ENCODE measurements around the gene KIF27.
A peak's percentile ranks its signal among the peaks of the same experiment; 100 is the strongest.
"Not testable (repeated sequence)": the region's sequence is repeated elsewhere in the genome, so short reads cannot be mapped to it uniquely, and the experiment has no call there.

The KIF27 gene

GRCh38 chr9:83906144-83906543, 15.1 kb downstream of the KIF27 start:
- no peak for TF ChIP-seq CTCF (IDR thresholded peaks at IDR 0.05)
- H3K27ac ChIP-seq = no peak overlapping the region
- DNase-seq (ENCODE audit: low spot score) = no peak
- H3K4me3 ChIP-seq = no peak overlapping the region

GRCh38 chr9:83900615-83901014, 20.6 kb downstream of the KIF27 start:
- not testable (repeated sequence) for DNase-seq (ENCODE audit: low spot score); H3K4me3 ChIP-seq; H3K27ac ChIP-seq

- not testable (repeated sequence) for H3K4me3 ChIP-seq; DNase-seq (ENCODE audit: low spot score); H3K27ac ChIP-seq
These were observed 26.9 kb downstream of the KIF27 start for GRCh38 chr9:83894301-83894700.

- H3K4me3 ChIP-seq; DNase-seq (ENCODE audit: low spot score); H3K27ac ChIP-seq: not testable (repeated sequence)
These were observed 34.7 kb downstream of the KIF27 start for GRCh38 chr9:83886498-83886897.

GRCh38 chr9:83885559-83886240, 35.5 kb downstream of the KIF27 start:
- DNase-seq (ENCODE audit: low spot score); H3K4me3 ChIP-seq; H3K27ac ChIP-seq: not testable (repeated sequence)

GRCh38 chr9:83881687-83882408, 39.4 kb downstream of the KIF27 start:
- H3K27ac ChIP-seq; H3K4me3 ChIP-seq; DNase-seq (ENCODE audit: low spot score): not testable (repeated sequence)

DNA sequence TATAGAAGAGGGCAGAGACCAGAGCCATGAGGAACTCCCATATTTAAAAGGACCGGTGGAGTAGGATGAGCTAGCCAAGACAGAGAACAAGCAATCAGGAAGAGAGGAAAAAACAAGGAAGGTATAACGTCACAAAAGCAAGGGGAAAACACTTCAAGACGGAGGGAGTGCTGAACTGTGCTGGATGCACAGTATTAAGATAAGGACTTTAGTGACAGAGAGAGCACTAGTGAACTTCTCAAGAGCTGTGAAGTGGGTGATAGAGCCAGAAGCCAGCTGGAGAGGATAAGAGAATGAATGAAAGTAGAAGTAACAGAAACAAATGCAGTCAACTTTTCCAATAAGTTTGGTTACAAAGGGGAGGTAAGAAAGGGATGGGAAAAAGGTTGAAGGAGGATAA, 45.7 kb downstream of the KIF27 start:
- not testable (repeated sequence) for H3K27ac ChIP-seq; DNase-seq (ENCODE audit: low spot score); H3K4me3 ChIP-seq

DNA sequence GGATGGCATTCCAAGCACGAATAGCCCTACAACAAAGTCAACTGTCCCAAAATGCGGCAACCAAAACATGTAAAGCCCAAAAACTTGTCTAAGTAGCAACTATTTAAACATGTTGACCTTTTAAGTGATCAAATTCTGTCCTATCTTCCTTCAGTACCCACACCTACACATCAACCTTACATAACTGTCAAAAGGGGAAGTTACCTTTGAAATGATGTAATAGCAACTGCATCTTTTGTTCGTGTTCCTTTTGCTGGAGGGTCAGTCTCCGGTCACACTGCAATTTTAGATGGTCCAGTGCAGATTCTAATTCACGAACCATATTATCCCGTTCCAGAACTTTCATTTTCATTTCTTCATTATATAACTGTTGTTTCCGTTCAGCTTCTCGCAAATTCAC, 71.3 kb downstream of the KIF27 start:
- not testable (repeated sequence) for DNase-seq (ENCODE audit: low spot score); H3K4me3 ChIP-seq; H3K27ac ChIP-seq

DNA sequence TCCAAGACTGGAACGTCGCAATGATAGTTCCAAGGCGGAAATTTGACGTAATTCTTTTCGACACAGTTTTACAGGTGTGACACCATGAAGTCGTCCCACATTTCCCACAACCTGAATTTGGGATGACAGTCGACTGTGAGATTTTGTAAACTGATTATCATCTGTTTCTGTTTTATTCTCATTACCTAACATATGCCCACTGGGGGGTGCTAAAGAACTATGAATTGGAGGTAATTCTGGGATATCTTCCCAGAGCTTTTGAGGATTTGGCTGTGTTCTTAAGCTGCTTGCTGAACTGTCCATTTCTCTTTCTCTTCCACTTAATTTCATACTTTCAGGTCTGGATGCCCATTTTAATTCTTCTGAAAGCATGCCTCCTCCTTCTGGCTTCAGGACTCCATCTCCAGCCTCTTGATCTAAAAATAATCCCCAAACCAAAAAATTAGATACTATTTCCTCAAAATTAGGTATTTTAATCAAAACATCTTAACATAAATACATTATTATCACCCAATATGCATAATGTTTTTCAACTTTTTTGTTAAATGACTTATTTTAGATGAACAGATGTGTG, 84.1 kb downstream of the KIF27 start:
- not testable (repeated sequence) for DNase-seq (ENCODE audit: low spot score); H3K4me3 ChIP-seq; H3K27ac ChIP-seq

DNA sequence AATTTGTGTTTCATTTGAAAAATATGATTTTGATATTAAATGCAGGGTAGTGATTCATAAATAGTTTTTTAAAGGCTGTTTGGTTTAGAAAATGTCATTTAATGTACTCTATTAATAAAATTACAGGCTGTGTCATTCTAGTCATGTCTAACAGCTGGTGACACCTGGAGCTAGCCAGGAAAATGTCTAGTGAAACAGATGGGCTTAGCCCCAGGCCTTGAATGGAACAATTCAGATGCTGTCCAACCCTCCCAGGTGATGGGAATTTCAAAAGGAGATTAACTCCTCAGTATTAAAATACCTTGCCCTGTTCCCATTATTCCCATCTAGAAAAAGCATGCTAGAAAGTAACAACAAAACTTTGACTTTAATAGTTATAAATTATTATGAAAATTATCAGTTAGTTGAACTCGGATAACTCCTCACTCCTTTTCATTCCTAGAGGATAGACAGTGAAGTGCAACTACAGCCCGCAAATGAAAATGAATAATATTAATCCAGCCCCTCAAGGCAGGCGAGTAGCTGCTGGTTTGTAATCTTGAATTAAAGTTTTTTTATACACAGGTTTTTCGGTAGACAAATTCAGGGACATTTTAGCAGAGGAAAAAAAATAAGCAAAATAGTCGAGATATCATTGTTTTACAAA, 90.7 kb downstream of the KIF27 start:
- not testable (repeated sequence) for DNase-seq (ENCODE audit: low spot score); H3K4me3 ChIP-seq; H3K27ac ChIP-seq

- not testable (repeated sequence) for DNase-seq (ENCODE audit: low spot score); H3K27ac ChIP-seq; H3K4me3 ChIP-seq
These were observed 96.1 kb downstream of the KIF27 start for GRCh38 chr9:83824986-83825623.

DNA sequence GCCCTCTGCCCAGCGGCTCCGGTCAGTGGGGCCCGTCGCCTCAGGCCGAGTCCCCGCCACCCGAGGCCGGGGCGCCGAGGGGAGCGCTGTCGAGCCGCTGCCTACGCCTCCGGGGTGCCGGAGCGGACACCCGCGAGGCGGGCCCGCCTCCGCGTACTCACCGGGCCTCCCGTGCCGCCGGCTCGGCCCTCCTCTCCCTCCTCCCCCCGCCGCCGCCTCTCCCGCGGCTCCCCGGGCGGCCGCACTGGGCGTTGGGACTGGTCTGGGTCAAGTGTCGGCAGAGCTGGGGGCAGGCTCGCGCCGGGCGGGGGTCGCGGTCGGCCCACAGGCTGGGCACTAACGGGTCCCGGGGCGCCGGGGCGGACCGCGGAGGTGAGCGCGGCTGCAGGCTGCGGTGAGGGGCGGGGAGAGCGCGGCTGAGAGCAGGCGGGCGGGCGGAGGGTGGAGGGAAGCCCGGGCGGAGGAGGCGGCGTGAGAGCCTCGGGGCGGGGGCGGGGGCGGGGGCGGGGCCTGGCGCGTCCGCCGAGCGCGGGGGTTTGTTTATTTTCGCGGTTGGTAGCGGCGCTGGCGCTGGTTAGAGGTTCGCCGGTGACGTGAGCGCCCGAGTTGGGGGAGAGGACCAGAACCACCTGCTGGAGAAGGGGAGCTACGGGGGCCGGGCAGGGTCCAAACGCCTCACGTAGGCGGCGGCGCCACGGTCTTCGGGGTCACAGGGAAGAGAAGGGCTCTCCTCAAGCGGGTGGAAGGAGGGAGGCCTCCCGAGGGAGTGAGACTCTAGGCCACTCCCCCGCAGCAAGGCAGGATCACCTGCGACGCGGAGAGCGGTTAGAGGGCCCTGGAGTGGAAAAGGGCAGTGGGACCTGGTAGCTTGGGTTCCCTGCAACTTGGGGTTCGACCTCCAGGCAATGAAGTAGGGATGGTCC, 103.6 kb downstream of the KIF27 start, which contains the start of gene GKAP1:
TSS of gene GKAP1 (minus strand) at position 414 of the 923 bp plus-strand sequence. CDS start 11,252 bp downstream, outside the sequence.
- peak within 1 kb of the TSS; percentile 86 for H3K4me3 ChIP-seq
- peak; percentile 83 for DNase-seq (ENCODE audit: low spot score)
- peak within 1 kb of the TSS; percentile 82 to 92 for H3K27ac ChIP-seq

DNA sequence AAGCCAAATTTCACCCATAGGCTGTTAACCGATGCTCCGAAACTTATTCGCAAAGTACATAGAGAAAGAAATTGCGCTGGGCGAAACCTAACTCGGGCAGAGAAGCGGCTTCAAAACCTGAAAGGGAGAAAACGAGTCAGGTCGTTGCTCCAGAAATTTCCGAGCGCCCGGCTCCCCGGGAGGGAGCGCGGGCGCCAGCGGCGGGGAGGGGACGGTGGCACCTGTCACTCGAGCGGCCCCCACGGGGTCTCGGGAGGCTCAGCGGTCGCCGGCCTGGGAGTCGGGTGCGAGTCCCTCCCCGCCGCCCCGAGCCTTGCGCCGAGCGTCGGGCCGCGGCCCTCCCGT, 104.2 kb downstream of the KIF27 start:
- Histone ChIP-seq H3K4me3 (peak overlapping the region; percentile 86), H3K27ac (peak overlapping the region; percentile 82 to 92)
- not testable (repeated sequence) for DNase-seq (ENCODE audit: low spot score)

DNA sequence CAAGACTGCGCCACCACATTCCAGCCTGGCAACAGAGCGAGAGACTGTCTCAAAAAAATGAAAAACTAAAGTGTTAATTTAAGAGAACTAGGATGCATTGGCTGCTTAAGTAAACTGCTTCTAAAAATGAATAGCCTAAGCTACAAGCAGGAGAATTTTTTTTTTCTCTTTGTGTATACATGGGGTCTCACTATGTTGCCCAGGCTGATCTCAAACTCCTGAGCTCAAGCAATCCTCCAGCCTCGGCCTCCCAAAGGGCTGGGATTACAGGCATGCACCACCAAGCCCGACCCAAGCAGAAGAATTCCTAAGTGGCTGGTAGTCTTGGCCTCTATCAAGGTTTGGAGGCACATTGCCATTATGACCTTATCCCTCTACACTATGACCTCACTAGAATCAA, 106.1 kb downstream of the KIF27 start:
- H3K4me3 ChIP-seq = not testable (repeated sequence)

DNA sequence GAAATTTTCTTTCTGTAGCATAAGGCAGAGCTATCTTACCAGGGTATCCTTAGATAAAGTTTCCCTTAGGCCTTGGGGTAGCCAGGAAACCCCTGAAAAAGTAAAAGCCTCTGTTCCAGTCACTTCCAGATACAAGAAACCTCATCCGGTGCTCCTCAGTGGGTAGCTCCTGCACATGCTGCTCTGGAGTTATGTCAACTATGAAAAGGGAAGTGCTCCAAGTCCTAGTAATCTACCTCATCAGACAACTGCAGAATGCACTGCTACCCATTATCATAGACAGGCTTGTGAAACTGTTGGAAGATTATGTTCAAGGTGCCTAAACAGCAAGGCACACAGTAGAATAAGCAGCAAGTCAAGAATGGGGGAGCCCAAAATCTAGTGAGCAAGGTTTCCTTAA, 112.0 kb downstream of the KIF27 start:
- H3K27ac ChIP-seq; H3K4me3 ChIP-seq; DNase-seq (ENCODE audit: low spot score): not testable (repeated sequence)

More for the DNA sequence above, 106.1 kb downstream of the KIF27 start:
- DNase-seq (ENCODE audit: low spot score); H3K27ac ChIP-seq: not testable (repeated sequence)

GRCh38 chr9:83804454-83804853, 116.8 kb downstream of the KIF27 start:
- not testable (repeated sequence) for H3K27ac ChIP-seq; DNase-seq (ENCODE audit: low spot score); H3K4me3 ChIP-seq
